B cell (primary cell): ENCODE data around the gene PLIN4. TPM values are rescaled to one million over a fixed set of nuclear protein-coding genes. Genes with fewer than 3 reads are reported as not detected.
"Not testable (repeated sequence)": the region's sequence is repeated elsewhere in the genome, so short reads cannot be mapped to it uniquely, and the experiment has no call there.

Experiments used
- ATAC-seq: fragments of 200-7000 bp; cut with Tn5 transposase; one replicate; pipeline ENCODE4 v1.10.0; 2021; ENCODE audit warnings: low read depth, mild to moderate bottlenecking, moderate number of reproducible peaks, moderate library complexity
- CTCF ChIA-PET: fragments of 350-600 bp; sonication (Branson Sonifier 250); formaldehyde crosslinking; loops from one replicate; lab custom pipeline; 2021; ENCODE audit warnings: antibody characterized with exemption, inconsistent platforms; lab: Charles Lee
- POLR2A ChIA-PET: fragments of 350-600 bp; sonication (Branson Sonifier 250); formaldehyde crosslinking; loops from one replicate; lab custom pipeline; 2021; ENCODE audit warnings: antibody characterized with exemption; lab: Charles Lee
- DNase-seq: peaks from one replicate; pipeline ENCODE4 v3.0.0; 2013
- H2AFZ ChIP-seq: 2 replicates; pipeline ENCODE4 v1.6.1; 2012; ENCODE audit warnings: mild to moderate bottlenecking, low read depth, low read length; ENCODE audit not compliant: insufficient read depth, poor library complexity, severe bottlenecking
- H3K27ac ChIP-seq, 2 donors: 1 replicate in 1 of 2; 2 replicates in 1 of 2; pipeline ENCODE4 v1.5.1; 2012 to 2013; ENCODE audit warnings: low read length in 2 of 2, mild to moderate bottlenecking in 2 of 2, moderate library complexity in 1 of 2
- H3K27me3 ChIP-seq, 4 experiments: fragments of 200-600 bp in 1 of 4; sonication (generic) in 1 of 4; replicated peaks in 1 of 4; 1 replicate in 2 of 4; 2 replicates in 2 of 4; pipeline versions ENCODE4 v1.6.1 to v1.7.0; 2013 to 2016; ENCODE audit warnings: low read length in 3 of 4, mild to moderate bottlenecking in 2 of 4, mixed read lengths in 1 of 4, moderate library complexity in 1 of 4; ENCODE audit not compliant: insufficient read depth in 4 of 4, control insufficient read depth in 3 of 4; ENCODE audit errors: control extremely low read depth in 1 of 4
- H3K36me3 ChIP-seq, 2 experiments: replicated peaks in 1 of 2; 1 replicate in 1 of 2; 2 replicates in 1 of 2; pipeline versions ENCODE4 v1.6.1 to v1.7.1; 2013; ENCODE audit warnings: low read length in 1 of 2; ENCODE audit not compliant: insufficient read depth in 2 of 2, control insufficient read depth in 1 of 2; ENCODE audit errors: control extremely low read depth in 1 of 2, extremely low read depth in 1 of 2
- H3K4me1 ChIP-seq, 2 donors: fragments of 200-600 bp in 1 of 2; sonication (generic) in 1 of 2; 1 replicate in 1 of 2; 2 replicates in 1 of 2; pipeline versions ENCODE4 v1.5.1 to v1.6.1; 2013 to 2017; ENCODE audit warnings: low read length in 2 of 2; ENCODE audit not compliant: control insufficient read depth in 2 of 2, insufficient read depth in 2 of 2
- H3K4me2 ChIP-seq: replicated peaks from 2 replicates; pipeline ENCODE3; 2012; ENCODE audit warnings: mild to moderate bottlenecking, low read depth, low read length; ENCODE audit not compliant: poor library complexity, severe bottlenecking
- H3K4me3 ChIP-seq, 5 experiments: fragments of 200-600 bp in 1 of 5; sonication (generic) in 1 of 5; 1 replicate in 3 of 5; 2 replicates in 2 of 5; pipeline versions ENCODE4 v1.5.1 to v1.7.0; 2011 to 2016; ENCODE audit warnings: low read length in 4 of 5, mild to moderate bottlenecking in 4 of 5, low read depth in 2 of 5, control low read depth in 1 of 5, moderate library complexity in 1 of 5; ENCODE audit not compliant: insufficient read depth in 1 of 5; ENCODE audit errors: control extremely low read depth in 1 of 5, extremely low read depth in 1 of 5
- H3K79me2 ChIP-seq: fragments of 200-600 bp; sonication (generic); one replicate; pipeline ENCODE4 v1.6.0; 2016; ENCODE audit warnings: low read length; ENCODE audit not compliant: control insufficient read depth, insufficient read depth
- H3K9ac ChIP-seq: fragments of 200-600 bp; sonication (generic); 2 replicates; pipeline ENCODE4 v1.6.1; 2017; ENCODE audit warnings: mild to moderate bottlenecking, low read length, moderate library complexity
- H3K9me3 ChIP-seq, 3 donors: one replicate each; pipeline versions ENCODE4 v1.6.1 to v1.7.1; 2013; ENCODE audit warnings: low read length in 2 of 3; ENCODE audit not compliant: control insufficient read depth in 2 of 3, insufficient read depth in 1 of 3; ENCODE audit errors: control extremely low read depth in 1 of 3
- H4K20me1 ChIP-seq: 2 replicates; pipeline ENCODE4 v1.6.0; 2012; ENCODE audit warnings: mild to moderate bottlenecking, low read length; ENCODE audit not compliant: insufficient read depth, control insufficient read depth, poor library complexity, severe bottlenecking
- H3K27ac Mint-ChIP-seq: one replicate; pipeline ENCODE4 v1.8.0; 2021; ENCODE audit warnings: mixed read lengths
- H3K27me3 Mint-ChIP-seq: one replicate; pipeline ENCODE4 v1.8.0; 2021; ENCODE audit warnings: mixed read lengths
- H3K4me1 Mint-ChIP-seq: one replicate; pipeline ENCODE4 v1.8.0; 2021; ENCODE audit warnings: mixed read lengths
- H3K4me3 Mint-ChIP-seq: one replicate; pipeline ENCODE4 v1.8.0; 2021; ENCODE audit warnings: mixed read lengths
- H3K9me3 Mint-ChIP-seq: one replicate; pipeline ENCODE4 v1.8.0; 2022; ENCODE audit warnings: mixed read lengths; ENCODE audit not compliant: insufficient read depth
- EZH2 ChIP-seq: IDR thresholded peaks from 2 replicates; pipeline ENCODE4 v1.6.1; 2012; ENCODE audit warnings: borderline replicate concordance, low read depth, mild to moderate bottlenecking, moderate library complexity, low read length; ENCODE audit not compliant: insufficient read depth, poor library complexity, severe bottlenecking
- WGBS: methylation state at CpG from one replicate; pipeline ENCODE4 v1.1.5; 2013; ENCODE audit warnings: missing lambda C conversion rate; ENCODE audit not compliant: insufficient coverage; 5-methylcytosine and 5-hydroxymethylcytosine counted together
- intact Hi-C: fragments of 100-400 bp; cut with micrococcal nuclease; formaldehyde crosslinking; loops from one replicate; pipeline ENCODE4 v1.10.0; 2022
- polyA plus RNA-seq: library from polyadenylated mRNA; depleted of rRNA; stranded (reverse); fragments of >200 nt; gene quantifications from 2 replicates; pipeline ENCODE4 v1.2.3, GENCODE V29; 2012
- total RNA-seq, 2 donors: library from RNA; stranded (reverse); fragments of 120-200 nt in 1 of 2; gene quantifications; 1 replicate in 1 of 2; 2 replicates in 1 of 2; pipeline versions ENCODE4 v1.2.3 to v1.2.4, GENCODE V29; 2013 to 2022
- TF ChIP-seq, protein P1 (sequence below): fragments of 200-600 bp; IDR thresholded peaks from one replicate; pipeline ENCODE4 v1.8.0; 2022; ENCODE audit warnings: antibody characterized with exemption, mild to moderate bottlenecking

PLIN4 gene
- total and polyA plus RNA-seq, 2 donors (not counting 1 experiment from before 2014, with no cell fraction given) = 0.04 to 0.07 TPM

DNA sequence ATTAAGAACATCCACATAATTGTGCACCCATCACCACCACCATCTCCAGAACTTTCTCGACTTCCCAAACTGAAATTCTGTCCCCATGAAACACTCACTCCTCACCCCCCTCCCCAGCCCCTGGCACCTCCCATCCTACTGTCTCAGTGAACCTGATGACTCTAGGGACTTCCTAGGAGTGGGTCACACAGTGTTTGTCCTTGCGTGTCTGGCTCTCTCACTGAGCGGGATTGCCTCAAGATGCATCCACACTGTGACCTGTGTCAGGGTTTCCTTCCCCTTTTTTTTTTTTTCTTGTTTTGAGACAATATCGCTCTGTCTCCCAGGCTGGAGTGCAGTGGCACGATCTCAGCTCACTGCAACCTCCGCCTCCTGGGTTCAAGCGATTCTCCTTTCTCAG, 43.8 kb upstream of the PLIN4 start:
- intact Hi-C loops, H2AFZ ChIP-seq, H4K20me1 ChIP-seq, H3K79me2 ChIP-seq, H3K4me1 ChIP-seq, H3K4me3 ChIP-seq, POLR2A ChIA-PET, H3K4me2 ChIP-seq, DNase-seq, H3K9ac ChIP-seq, H3K4me3 Mint-ChIP-seq, H3K27ac ChIP-seq, H3K9me3 ChIP-seq, H3K36me3 ChIP-seq, H3K27ac Mint-ChIP-seq, H3K4me1 Mint-ChIP-seq, H3K27me3 Mint-ChIP-seq, H3K9me3 Mint-ChIP-seq: not testable (repeated sequence)
- H3K27me3 ChIP-seq = peaks cover 0 to 11% (median 2%) of the 10 kb centered on the region in 4 experiments
- CTCF ChIA-PET = interaction anchor here (0.8 kb wide), 1 partner anchor 11 kb away, joined by 3 read pairs; no protein-coding TSS in a partner anchor
- peak; percentile 21 for ATAC-seq
- WGBS = 33% methylated on average over 4 of the region's 7 CpGs

DNA sequence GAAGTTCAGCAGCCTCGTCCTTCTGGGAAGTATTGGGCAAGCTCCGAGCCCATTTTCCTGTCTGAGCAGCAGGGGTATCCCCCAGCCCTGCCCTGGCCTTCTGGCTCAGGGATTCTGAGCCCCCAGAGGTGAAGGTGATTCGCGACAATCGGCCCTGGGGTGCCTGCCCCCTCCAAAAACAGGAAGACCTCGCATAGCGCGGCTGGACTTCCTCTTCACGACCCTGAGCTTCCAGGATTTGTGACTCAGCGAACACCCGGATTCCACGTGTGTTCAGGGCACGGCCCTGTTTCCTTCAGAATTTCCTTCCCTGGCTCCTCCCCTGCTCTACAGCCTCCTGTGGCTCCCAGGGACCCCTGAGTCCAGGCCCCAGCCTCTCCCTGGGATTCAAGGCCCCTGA, 41.3 kb upstream of the PLIN4 start, which contains the start of gene SEMA6B:
Gene SEMA6B, minus strand, starts transcription at position 116 of the 400 bp plus-strand sequence. CDS start 1,227 bp downstream, outside the sequence.
- intact Hi-C loops = loop anchor here (5.0 kb wide), 1 partner anchor 78 kb away; the partner anchor contains the start of gene TNFAIP8L1
- Histone ChIP-seq H3K27me3 (peaks cover 0 to 11% (median 2%) of the 10 kb centered on the region in 4 experiments), H4K20me1 (no peaks in the 10 kb centered on the region), H3K36me3 (no peaks in the 10 kb centered on the region), H3K9me3 (peaks cover 0 to 14% (median 0%) of the 10 kb centered on the region in 3 donors), H3K27ac (no peak within 1 kb of the TSS), H3K4me2 (no peak within 1 kb of the TSS), H3K4me3 (no peak within 1 kb of the TSS), H3K4me1 (peaks cover 0 to 4% of the 10 kb centered on the region in 2 donors), H3K9ac (no peak within 1 kb of the TSS), H3K79me2 (no peaks in the 10 kb centered on the region), H2AFZ (no peak within 1 kb of the TSS)
- no peaks in the 10 kb centered on the region for H3K9me3 Mint-ChIP-seq
- ATAC-seq = no peak
- WGBS = 30% methylated on average over 13 of the region's 13 CpGs
- no peak within 1 kb of the TSS for H3K4me3 Mint-ChIP-seq
- H3K27ac Mint-ChIP-seq = no peak within 1 kb of the TSS
- no peak for DNase-seq
- TF ChIP-seq, protein P1, sequence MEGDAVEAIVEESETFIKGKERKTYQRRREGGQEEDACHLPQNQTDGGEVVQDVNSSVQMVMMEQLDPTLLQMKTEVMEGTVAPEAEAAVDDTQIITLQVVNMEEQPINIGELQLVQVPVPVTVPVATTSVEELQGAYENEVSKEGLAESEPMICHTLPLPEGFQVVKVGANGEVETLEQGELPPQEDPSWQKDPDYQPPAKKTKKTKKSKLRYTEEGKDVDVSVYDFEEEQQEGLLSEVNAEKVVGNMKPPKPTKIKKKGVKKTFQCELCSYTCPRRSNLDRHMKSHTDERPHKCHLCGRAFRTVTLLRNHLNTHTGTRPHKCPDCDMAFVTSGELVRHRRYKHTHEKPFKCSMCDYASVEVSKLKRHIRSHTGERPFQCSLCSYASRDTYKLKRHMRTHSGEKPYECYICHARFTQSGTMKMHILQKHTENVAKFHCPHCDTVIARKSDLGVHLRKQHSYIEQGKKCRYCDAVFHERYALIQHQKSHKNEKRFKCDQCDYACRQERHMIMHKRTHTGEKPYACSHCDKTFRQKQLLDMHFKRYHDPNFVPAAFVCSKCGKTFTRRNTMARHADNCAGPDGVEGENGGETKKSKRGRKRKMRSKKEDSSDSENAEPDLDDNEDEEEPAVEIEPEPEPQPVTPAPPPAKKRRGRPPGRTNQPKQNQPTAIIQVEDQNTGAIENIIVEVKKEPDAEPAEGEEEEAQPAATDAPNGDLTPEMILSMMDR = no peak
- no peak for TF ChIP-seq EZH2
- ChIA-PET POLR2A (no interaction called here), CTCF (interaction anchor here (0.6 to 2.7 kb wide), 6 partner anchors 10 to 77 kb away, joined by 3 to 15 read pairs (median 5); no protein-coding TSS in a partner anchor)
- peaks cover 1% of the 10 kb centered on the region for H3K27me3 Mint-ChIP-seq
- H3K4me1 Mint-ChIP-seq = peaks cover 3% of the 10 kb centered on the region
